Left renal cortex interstitium (tissue), 4 donors: ENCODE data around the gene NDUFC2. TPM values are rescaled to one million over a fixed set of nuclear protein-coding genes. Genes with fewer than 3 reads are reported as not detected.
"Not testable (repeated sequence)": the region's sequence is repeated elsewhere in the genome, so short reads cannot be mapped to it uniquely, and the experiment has no call there.

ENCODE experiments used
- DNase-seq, 4 donors: peaks; one replicate each; pipeline ENCODE4 v3.0.0-alpha.2; 2013; ENCODE audit warnings: low read depth in 4 of 4, low spot score in 2 of 4, missing footprints in 1 of 4
- polyA plus RNA-seq, 4 donors: library from polyadenylated mRNA; unstranded; fragments of 120-200 nt; gene quantifications; one replicate each; pipeline ENCODE4 v1.2.1, GENCODE V29; 2013; ENCODE audit not compliant: insufficient read length in 4 of 4

NDUFC2 gene
- polyA plus RNA-seq, 4 donors, result 143 to 218 (median 152) TPM

DNA sequence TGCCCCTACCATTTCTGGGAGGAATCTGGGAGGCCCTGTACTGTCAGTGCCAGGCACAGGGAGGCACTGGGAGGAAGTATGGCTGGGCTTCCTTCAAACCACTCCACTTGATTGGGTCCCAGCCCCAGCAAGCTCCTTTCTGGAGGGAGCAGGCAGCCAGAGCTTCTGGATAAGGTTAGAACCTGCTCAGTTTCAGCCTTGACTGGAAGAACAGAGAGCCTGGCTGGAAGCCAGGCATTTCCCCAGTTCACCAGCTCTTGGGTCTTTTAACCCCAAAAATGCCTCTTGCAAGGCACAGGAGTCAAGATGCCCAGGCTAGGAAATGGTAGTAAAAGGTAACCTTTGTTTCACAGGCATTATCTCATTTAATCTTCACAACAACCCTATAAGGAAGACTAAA, 47.6 kb downstream of the NDUFC2 start:
- no peak for DNase-seq

DNA sequence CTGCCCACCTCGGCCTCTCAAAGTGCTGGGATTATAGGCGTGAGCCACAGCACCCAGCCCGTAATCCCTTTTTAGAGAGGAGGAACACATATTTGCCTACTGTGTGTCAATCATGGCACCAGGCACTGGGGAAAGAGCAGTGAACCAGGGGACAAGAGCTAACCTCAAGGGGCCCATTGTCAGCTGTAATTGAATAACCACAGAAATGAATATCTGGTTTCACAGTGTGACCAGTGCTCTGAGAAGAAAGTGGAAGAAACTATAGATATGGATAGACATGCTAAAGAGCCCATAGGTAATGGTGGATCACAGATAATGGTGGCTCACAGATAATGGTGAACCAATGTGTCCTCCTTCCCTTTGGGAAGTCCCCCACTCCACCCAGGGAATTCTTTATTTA, 48.0 kb downstream of the NDUFC2 start:
- DNase-seq, result no peak

DNA sequence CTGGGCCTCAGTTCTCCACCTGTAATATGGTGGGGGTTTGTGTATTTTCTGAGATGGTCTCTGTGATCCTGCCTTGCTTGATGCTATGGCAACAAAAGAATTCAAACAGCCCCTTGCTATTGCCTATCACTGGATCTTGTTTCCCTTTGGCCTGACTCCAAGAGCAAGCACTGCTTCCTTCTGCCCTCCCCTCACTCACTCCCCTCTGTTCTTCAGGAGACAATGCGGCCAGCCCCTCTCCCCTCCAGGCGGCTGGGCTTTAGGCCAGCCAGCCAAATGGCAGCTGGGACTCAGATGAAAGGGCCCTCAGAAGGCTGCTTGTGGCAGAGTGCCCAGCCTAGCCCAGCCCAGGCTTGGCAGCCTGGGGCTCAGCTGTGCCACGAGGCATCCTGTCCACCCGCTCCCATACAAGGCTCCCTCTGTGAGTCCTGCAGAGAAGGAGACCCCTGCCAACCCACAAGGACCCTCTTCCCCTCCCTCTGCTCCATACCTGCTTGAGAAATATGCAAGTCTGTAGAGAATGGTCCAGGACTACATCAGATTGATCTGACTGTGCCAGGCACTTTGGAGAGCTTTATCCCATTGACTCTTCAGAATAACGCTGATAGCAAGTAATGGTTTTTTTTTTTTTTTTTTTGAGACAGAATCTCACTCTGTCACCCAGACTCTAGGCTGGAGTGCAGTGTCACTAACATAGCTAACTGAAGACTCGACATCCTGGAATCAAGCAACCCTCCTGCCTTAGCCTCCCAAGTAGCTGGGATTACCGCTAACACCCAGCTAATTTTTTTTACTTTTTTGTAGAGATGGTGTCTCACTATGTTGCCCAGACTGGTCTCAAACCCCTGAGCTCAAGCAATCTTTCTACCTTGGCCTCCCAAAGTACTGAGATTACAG, 49.0 kb downstream of the NDUFC2 start:
- peak in 3 of 4 donors; percentile 53 to 73 (median 66) for DNase-seq

- not testable (repeated sequence) for DNase-seq
These were observed 51.2 kb downstream of the NDUFC2 start for GRCh38 chr11:78028423-78028822.

DNA sequence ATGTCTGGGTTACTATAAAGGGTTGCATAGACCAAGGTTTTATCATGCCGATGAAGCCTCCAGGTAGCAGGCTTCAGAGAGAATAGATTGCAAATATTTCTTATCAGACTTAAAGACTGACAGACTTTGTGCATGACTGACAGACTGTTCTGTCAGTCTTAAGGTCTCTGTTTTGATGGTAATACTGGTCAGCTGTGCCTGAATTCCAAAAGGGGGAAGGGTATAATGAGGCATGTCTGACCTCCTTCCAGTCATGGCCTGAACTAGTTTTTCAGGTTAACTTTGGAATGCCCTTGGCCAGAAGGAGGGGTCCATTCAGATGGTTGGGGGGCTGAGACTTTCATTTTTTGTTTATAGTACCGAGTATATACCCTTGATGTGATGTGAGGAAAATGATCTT, 51.9 kb downstream of the NDUFC2 start:
- DNase-seq, result no peak

- no peak for DNase-seq
These were observed 54.3 kb downstream of the NDUFC2 start for GRCh38 chr11:78025378-78025777.

DNA sequence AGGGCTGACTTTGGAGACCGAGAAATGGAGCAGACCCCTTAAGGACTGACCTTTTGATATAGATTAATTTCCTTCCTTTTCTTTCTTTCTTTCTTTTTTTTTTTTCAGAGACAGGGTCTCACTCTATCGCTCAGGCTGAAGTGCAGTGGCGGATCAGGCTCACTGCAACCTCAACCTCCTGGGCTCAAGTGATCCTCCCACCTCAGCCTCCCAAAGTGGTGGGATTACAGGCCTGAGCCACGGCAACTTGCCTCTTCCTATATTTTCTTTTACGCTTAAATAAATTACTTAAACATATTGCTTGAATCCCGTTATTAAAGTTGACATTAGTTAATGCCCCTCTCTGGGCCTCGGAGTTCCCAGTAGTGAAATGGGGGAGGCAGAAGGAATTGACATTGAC, 56.2 kb downstream of the NDUFC2 start:
- no peak for DNase-seq

GRCh38 chr11:78022397-78023396, 57.0 kb downstream of the NDUFC2 start, which contains the start of gene KCTD14:
Gene KCTD14 (minus strand): TSS chr11:78023276. CDS start chr11:78023249, 27 bp downstream.
- no peak for DNase-seq

- no peak for DNase-seq
These were observed 58.1 kb downstream of the NDUFC2 start for GRCh38 chr11:78021611-78022010.

DNA sequence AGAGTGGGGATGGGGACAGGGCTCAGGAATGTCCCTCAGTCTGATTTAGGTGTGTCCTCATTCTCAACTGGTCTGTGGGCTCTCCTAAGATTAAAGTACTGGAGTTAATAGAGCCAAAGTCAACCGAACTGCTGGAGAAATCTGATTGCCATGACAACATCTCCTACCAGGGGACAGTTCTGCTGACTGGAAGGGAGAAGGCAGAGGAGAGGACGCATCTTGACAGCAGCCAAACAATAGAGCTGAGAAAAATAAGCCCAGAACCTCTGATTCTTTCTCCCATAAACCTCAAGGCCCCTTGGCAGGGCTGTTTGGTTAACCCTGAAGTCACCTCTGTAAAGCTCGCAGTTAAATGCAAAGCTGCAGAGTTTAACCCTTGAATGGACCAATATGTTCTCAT, 59.4 kb downstream of the NDUFC2 start:
- peak in 1 of 4 donors; percentile 19 for DNase-seq

- no peak for DNase-seq
These were observed 59.9 kb downstream of the NDUFC2 start for GRCh38 chr11:78019808-78020207.

Other genes starting within 250 kb of the NDUFC2 start
- gene INTS4, start 85.2 kb downstream of the NDUFC2 start, polyA plus RNA-seq, result 10 to 100 TPM; 39.9 to 46.9 (median 44.3) TPM
- 10 to 100 TPM; 11.7 to 16.9 (median 13.3) TPM for gene KCTD14, start 56.6 kb downstream of the NDUFC2 start, polyA plus RNA-seq
- gene THRSP, start 16.0 kb downstream of the NDUFC2 start, polyA plus RNA-seq, result under 1 TPM in 3 of 4 donors, not detected in 1; 0.34 to 0.46 (median 0.43) TPM
- gene ALG8, start 59.8 kb upstream of the NDUFC2 start, polyA plus RNA-seq, result 10 to 100 TPM; 57.5 to 61.1 (median 58.9) TPM
- gene KCTD21, start 108.8 kb upstream of the NDUFC2 start, polyA plus RNA-seq, result 1 to 10 TPM; 8.3 to 9.9 (median 9.1) TPM
- gene USP35, start 109.1 kb upstream of the NDUFC2 start, polyA plus RNA-seq, result 1 to 10 TPM; 4.3 to 8.2 (median 5.8) TPM